Stimulated activated CD4-positive, alpha-beta T cell treated with anti-CD3 and anti-CD28 coated beads, Interleukin-1b, Interleukin-23, amount 100 ng/mL, for 48 hours (primary cell): Measurements from ENCODE around the gene AUTS2.

Source experiments
- DNase-seq: peaks from one replicate; pipeline ENCODE4 v3.0.0-alpha.2; 2020

Gene AUTS2

DNA sequence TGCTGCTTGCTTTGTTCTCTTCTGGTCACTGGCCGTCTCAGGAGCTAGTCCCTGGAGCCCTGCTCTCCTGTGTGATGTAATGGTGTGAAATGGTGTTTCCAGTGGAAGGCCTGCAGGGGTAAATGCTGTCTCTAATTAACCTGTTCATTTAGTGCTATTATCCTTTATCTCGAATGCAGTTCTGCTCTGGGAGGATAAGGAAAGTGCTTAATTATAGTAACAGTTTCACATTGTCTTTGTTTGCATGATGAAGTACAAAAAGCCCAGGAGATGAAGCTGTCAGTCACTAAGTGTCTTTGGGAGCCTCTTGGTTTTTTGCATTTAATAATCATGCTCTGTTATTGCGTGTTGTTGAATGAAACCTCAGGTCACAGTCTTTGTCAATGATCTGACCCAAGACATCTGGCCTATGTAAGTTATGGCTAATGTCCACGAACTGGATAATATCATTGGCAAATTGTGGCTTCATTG, 778.3 kb downstream of the AUTS2 start:
- DNase-seq, result no peak

DNA sequence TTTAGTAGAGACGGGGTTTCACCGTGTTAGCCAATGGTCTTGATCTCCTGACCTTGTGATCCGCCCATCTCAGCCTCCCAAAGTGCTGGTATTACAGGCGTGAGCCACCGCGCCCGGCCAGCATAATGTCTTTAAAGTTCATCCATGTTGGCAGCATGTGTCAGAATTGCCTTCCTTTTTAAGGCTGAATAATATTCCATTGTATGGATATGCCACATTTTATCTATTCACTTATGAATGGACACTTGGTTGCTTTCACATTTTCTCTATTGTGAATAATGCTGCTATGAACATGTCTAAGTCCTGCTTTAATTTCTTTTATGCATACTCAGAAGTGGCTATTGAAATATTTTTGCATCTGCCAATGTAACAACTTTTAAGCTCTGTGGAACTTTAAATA, 779.7 kb downstream of the AUTS2 start:
- DNase-seq, result no peak

DNA sequence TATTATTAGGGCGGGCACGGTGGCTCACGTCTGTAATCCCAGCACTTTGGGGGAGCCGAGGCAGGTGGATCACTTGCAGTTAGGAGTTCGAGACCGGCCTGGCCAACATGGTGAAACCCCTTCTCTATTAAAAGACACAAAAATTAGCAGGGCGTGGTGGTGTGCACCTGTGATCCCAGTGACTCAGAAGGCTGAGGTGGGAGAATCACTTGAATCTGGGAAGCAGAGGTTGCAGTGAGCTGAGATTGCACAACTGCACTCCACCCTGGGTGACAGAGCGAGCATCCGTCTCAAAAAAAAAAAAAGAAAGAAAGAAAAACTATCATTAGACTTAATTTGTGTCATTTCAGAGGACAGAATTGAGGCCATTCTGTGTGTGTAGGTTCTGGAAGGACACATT, 780.9 kb downstream of the AUTS2 start:
- no peak for DNase-seq

DNA sequence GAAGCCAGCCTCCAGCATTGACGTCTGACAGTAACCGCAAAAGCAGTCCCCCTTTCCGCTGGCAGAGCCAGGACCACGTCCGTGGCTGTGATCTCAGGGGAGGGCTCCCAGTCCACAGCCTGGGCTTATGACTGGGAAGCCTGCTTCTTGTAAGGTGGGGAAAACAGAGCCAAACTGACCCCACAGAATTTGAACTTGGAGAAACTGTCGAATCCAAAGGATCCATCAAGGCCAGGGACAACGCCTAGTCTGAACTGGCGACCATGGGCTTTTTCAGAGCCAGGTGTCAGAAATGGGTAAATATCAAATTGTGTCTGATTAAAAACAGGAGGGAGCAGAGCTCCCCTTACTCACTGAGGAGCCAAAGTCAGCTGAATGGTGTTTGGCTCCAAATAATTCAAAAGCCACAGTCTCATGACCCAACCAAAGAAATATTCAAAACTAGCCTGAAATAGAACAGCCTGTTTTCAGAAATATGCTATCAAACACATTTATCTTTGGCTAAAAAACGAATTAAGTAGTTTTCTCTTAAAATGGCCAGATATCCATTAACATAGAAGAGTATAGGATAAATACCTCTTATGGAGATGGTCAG, 782.2 kb downstream of the AUTS2 start:
- no peak for DNase-seq

DNA sequence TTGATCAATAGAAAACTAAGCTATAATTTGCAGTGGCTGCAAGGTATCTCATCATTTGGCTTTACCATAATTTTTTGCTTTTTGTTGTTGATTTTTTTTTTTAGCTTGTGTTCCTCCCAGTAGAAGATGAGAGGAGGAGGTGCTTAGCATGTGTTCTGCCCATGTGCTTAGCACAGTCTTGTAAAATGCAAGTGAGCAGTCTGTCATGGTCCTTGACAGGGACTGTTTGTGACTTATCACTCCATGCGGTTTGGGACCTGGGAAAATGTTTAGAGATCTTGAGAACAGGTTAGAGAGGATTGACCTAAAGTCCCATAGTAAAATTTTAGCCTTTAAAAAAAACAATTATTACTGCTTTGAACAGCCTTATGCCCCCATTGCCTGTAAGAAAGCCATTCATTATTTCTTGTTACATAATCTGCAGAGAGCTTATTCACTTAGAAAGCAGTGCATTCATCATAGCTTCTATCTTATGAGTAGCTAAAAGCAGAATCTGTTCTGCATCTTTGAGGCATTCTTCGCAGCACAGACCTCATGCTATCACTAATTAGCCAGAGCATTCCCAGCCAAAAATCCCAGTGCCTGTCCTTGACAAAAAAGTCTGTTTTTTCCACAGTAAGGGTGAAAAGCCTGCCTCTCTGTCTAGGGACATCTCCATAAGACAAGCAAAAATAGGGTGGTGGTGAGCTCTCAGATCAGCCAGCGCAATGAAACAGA, 784.9 kb downstream of the AUTS2 start:
- no peak for DNase-seq

DNA sequence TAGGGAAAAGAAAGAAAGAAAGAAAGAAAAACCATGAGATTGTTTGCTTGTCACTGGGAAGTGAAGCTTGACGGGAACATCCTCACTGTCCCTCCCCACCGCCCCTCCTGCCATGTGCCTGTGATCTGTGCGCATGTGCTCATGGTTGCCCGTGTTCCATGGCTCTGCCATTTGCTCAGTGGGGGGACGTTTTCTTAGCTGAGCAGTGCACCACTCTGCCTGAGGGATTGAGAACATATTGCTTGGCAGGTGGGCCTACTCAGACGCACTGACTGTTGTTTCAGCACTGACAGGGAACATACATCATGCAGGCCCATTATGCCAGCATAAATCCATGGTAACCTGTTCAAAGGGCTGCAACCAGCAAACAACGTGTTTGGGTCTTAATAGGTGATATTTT, 785.7 kb downstream of the AUTS2 start:
- no peak for DNase-seq

DNA sequence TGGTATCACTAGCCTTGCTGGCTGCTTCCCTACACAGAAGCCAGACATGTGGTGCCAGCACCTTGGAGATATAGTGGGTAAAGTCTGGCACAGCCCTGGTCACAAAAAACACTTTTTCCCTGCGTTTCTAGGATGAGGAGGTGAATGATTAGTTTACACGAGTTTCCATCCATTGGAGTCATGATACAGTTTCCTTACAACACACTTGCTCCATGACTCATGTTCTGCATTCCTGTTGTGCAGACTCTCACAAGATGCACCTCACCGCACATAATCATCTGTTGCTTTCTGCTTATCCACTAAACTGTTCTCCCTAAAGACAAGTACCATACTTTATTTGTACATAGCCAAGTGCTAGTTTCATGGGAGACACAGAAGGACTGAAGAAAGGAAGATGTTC, 786.6 kb downstream of the AUTS2 start:
- DNase-seq, result no peak

DNA sequence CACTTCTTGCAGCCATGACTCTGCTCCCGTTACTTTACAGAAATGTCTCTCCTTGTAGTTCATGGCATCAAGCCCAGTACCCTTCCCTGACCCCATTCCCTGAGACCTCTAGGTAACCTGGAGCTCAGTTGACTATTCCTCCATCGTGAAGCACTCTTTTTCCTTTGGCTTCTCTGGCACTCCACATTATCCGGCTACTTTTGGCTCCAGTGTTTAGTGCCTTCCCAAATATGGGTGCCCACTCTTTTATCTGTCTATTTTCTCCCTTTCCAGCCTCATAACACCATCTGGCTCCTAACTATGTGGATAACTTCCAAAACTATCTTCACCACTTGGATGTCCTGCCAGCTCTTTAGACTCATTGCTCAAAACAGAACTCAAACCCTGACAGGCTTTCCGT, 788.9 kb downstream of the AUTS2 start:
- no peak for DNase-seq

DNA sequence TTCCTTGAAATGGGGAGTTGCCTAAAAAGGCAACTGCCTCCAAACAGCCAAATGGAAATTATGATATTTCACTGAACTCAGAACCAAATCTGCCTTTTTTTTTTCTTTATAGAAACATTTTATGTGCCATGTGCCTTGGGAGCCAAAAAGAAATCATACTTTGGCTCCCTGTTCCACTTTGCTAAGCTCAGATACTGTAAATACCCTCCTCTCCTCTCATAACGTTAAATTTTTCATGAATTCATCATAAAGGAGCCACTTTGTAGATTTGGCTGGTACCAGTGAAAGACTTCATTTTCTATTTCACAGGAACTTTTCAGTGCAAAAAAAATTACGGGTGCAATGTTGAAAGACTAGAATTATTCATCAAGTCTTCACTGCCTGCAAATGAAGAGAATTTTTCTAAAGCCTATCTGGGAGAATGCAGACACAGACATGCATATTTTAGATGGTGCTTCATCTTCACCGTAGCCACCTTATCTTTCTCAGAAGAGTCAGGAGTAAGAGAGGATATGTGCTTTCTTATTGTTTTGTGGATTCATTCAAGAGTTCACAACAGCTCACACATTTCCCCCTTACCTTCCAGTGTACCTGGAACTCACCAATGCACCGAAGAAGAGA, 791.4 kb downstream of the AUTS2 start:
- DNase-seq, result no peak

DNA sequence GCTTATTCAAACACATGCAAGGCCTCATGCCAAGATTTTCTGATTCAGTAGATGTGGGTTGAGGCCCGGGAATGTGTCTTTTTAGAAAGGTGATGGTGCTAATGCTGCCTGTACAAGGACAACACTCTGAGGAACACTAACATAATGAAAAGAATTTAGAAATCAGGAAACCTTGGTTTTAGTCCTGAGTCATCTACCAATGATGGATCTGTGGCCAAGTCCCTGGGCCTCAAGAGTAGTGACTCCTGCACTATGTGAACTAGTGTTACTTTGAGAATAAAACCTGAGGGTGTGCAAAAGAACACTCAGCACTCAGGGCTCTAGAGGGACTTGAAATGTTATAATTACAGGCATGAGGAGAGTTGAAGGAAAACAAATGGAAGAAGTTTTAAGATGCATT, 792.0 kb downstream of the AUTS2 start:
- no peak for DNase-seq

DNA sequence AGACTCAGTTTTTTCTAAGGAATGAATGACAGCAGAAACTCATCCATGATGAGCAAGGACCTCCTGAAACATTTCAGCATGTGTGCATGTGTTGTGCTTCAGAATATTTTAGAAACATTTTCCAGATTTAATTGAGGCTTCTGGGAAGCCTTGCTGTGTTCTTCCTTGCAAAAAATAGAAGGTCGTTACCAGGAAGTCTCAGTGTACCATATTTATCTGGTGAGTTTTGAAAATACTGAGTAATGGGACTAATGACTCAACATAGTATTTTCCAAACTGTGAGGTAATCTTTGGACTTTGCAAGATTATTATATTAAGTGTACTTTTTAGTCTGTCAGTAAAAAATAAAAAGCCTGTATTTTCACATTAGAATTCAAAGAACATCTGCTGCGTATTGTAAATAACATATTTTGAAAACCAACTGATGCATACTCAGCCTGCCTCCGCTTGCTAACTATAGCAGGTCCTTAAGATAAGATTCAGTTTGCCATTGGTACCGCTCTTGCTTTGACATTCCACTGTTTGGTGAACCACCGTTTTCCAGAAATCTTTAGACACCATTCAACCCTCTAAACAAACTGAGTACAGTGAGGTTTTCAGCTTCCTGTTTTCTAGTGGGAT, 794.1 kb downstream of the AUTS2 start:
- no peak for DNase-seq

DNA sequence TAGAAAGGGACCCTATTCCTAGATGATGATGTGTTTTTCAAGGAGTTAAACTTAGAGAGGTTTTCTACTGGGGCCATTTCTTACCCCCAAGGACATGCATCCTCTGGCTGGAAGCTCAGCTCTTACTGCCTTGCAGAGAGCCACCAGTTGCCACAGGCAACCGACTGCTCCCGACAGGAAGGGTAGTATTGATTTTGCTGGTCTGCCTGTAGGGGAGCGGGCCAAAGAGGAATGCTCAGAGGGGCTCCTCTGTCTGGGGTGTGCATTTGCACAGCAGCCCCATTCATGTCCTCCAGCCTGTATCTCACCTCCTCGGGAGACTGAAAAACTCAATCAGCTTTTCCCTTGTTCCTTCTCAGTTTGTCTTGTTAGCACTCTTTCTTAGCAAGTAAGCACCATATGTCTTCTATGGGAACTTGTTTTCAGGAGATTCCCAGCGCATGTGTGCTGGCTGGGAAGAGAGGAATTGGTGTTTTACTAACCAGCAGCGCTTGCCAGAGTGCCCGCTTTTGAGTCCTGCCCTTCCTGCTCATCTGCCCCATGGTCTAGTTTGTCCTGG, 794.7 kb downstream of the AUTS2 start:
- no peak for DNase-seq

DNA sequence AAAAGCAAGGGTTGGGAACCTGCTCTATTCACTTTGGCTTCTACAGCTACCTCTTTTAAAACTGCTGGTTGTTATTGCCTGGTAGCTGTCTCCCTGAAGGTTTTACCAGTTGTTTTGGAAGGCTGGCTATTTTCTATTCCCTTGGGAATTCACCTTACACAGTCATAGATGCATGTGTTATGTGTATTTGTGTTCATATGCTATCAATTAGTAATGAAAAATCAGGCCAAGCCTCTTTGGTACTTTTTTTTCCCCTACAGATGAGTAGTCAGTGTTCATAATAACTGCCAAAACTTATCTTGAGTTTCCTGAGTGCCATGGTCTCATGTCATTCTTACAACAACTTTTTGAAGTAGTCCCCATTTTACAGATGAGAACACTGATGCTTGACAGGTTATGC, 795.7 kb downstream of the AUTS2 start:
- no peak for DNase-seq

DNA sequence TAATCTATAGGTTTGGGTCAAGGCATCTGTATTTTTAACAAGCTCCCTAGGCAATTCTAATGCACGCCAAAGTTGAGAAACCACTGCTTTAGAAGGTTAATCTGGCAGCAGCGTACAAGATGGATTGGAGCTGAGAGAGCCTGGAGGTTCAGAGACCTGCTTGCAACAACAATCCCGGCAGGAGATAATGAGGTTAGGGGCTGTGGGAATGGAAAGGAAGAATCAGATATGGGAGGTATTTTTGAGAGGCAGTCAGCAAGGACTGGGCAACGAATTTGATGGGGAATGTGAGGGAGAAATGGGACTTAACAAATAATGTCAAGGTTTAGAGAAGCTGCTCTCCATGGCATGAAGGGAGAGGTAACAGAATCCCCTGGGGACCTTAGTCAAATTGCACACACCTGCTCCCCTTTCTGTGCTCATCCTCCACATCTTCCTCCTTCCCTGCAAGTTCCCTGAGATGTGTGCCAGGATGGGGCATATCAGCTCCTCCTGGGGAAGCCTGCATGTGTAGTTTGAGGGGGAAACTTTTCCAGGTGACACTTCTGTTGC, 802.6 kb downstream of the AUTS2 start:
- DNase-seq, result no peak

DNA sequence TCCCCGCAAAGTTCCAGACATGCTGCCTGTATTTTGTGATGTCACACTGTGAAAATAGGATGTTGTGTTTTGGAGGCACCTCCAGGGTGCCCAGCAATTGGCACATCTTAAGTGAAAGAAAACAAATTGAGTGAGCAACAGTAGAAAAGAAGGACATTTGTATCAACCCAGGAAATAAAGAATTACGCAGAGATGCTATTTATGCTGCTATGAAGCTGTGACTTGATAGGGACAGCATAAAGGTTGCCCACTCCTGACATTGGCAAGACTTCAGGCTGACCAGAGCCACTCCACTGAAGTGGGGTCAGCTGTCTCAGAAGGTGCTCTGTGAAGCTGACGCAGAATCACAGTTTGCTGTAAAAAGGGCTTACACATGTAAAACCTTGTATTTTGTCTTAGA, 803.8 kb downstream of the AUTS2 start:
- DNase-seq, result no peak

DNA sequence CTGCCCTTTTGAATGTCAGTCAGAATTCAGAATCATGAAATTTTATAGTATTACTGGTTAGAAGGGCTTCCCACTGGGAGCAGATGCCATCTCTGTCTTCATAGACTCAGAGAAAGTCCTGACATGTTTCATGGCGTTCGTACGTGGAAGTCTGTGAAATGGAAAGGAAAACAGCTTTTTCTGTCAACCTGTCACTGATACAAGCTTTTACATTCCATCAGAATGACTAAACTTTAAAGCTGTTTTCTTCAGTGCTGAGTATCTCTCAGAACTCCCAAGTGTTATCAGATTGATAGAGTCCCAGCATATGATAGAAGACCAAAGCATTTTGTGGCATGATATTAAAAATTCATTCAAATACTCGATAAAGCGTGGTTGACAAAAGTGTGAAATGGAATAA, 807.0 kb downstream of the AUTS2 start:
- DNase-seq, result no peak

DNA sequence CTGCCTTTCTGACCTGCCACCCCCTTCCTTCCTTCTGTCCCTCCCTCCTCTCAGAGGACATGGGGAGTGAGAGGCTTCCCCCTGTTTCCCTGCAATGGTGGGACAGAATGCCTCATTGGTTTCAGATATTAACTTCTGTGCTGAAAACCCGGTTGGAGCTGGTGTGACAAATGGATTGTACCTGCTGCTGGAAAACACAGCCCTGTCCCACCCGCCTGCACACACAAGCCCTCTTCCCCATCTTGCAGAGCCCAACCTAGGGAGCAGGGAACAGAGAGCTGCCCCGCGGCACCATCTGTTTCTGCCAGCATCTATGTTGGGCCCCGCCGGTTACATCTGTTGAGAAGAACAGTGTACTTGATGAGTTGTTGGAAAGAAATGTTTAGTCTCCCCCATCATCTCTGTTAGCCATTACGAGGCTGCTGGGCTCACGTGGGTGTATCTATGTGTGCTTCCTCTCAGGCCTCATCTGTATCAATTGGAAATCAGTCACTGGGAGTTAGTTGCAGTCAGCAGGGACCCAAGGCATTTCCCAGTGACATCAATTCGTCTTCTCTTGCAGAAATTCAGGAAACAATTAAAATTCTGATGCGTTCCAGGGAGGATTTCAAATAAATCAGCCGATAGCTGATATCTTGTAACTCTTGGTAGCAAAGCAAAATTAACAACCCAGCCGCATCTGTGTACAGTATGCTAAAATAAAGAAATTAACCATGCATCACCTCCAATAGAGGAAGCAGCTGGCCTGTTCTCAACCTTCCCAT, 808.1 kb downstream of the AUTS2 start:
- DNase-seq, result no peak

DNA sequence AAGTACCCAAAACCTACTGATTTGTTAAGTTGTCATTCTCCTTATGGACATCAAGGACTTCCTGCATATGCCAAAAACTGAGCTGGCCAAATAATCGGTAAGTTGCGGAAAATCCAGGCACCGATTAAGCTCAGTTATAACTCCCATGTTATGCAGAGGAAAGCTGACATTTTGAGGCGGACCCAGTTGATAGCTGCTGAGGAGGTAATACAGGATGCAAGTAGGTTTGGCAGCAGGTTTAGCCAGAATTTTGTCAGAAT, 808.6 kb downstream of the AUTS2 start:
- DNase-seq, result no peak

DNA sequence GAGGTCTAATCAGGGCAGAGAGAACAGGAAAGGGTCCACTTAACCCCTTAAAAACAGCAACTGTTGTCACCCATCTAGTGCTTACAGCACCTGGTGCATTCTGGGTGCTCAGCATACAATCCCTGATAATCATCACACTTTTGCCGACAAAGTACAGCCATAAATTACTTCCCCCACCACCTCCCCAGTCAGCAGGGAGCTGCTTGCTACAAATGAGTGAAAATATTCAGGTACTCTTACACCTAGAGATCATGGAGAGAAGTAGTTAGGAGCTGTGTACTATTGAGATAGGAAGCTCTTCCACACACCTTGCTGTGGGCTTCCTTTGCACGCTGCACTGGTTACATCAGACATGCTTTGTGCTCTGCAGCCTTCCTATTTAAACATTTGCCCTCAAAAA, 810.2 kb downstream of the AUTS2 start:
- no peak for DNase-seq

DNA sequence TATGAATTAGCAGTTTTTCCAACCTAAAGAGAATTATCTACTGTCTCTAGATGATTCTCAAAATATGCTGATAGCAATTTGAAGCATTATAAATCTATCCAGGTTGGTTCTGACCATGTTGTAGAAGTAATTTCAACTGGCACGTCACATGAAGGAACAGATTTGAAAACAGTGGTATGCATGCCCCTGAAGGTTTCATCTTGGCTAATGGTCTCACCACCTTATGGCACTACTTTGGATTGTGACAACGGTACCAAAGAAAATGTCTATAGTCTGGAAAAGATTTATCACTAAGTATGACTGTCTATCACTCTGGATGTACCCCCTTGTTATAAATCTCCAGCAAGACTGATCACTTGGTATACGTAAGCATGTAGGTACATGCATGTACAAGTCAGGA, 810.6 kb downstream of the AUTS2 start:
- DNase-seq, result no peak

DNA sequence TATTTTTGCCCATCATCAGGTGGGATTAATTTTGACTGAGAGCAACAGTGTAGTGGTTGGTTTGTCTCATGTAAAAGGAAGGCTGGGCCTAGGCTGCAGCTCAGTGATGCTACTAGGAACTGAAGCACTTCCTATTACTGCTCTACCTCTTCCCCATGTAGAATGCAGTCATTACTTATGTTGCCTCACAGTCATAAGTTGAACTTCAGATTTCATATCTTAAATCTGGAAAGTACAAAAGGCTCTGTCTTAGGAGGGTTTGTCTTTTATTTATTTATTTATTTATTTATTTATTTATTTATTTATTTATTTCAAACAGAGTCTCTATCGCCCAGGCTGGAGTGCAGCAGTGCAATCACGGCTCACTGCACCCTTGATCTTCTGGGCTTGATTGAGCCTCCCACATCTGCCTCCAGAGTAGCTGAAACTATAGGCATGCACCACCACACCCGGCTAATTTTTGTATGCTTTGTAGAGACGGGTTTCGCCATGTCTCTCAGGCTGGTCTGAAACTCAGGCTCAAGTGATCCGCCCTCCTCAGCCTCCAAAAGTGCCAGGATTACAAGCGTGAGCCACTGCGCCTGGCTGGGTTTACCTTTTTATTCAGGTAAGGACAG, 812.0 kb downstream of the AUTS2 start:
- DNase-seq, result no peak

DNA sequence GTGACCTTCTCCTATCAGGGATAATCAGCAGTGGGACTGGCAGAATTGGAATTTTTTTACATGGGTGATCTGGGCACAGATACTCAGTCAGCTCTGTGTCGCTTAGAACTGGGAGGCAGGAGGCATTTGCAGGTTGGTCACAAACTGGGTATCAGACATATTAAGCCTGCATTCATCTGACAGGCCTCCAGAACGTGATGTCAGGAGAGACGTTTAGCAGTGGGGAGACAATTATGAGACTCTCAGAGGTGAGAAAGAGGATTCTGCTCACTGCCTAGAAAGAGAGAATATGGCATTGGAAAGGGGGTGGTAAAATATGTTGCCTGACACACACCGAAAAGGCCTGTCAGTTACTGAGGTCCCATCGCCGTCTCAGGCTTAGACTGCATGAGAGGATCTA, 816.1 kb downstream of the AUTS2 start:
- no peak for DNase-seq
